ENCODE data around the gene TNK1. TPM values are rescaled to one million over a fixed set of nuclear protein-coding genes. Genes with fewer than 3 reads are reported as not detected.

The TNK1 gene
- total and polyA plus RNA-seq, 9 of the 15 experiments (the other 6 are each of a cell fraction or from before 2014, with no cell fraction given), result 0.28 to 5.2 (median 2.1) TPM

- TF ChIP-seq CUX1 (CRISPR knock-in tag; IDR thresholded peaks at IDR 0.05) (no peak), NKRF (IDR thresholded peaks at IDR 0.05; ENCODE audit: borderline replicate concordance) (peak; percentile 55; the same call in 1 of the 2 replicates), THRA (IDR thresholded peaks at IDR 0.05) (no peak), RBM34 (IDR thresholded peaks at IDR 0.05; ENCODE audit: borderline replicate concordance, insufficient read depth, low read length) (no peak), RFX5 (IDR thresholded peaks at IDR 0.05; ENCODE audit: low read depth, low read length) (no peak), EGR1 (conservative IDR thresholded peaks at IDR 0.05) (peak; percentile 80), GTF2E2 (tag; IDR thresholded peaks at IDR 0.05) (no peak), CBX1 (IDR thresholded peaks at IDR 0.05; ENCODE audit: low read depth) (no peak), SIX5 (IDR thresholded peaks at IDR 0.05; ENCODE audit: borderline replicate concordance in 1 of 2, insufficient read depth in 1 of 2, low read depth in 1 of 2, low read length in 2 of 2) (no peak)
Measured at GRCh38 chr17:7435676-7436555, 55.0 kb downstream of the TNK1 start (continued).
